Kidney (tissue), 14 donors: ENCODE data around the gene MYH8. TPM values are rescaled to one million over a fixed set of nuclear protein-coding genes. Genes with fewer than 3 reads are reported as not detected.

Experiments
- DNase-seq, 5 donors: peaks; one replicate each; pipeline ENCODE4 v3.0.0-alpha.2; 2013 to 2020
- FAIRE-seq: peaks from 2 replicates; lab custom pipeline; 2012; peaks lifted over from hg19 to GRCh38; lab: Jason Lieb, UNC
- H3K27ac ChIP-seq, 2 donors: one replicate each; pipeline ENCODE4 v1.7.0; 2013; ENCODE audit warnings: low read depth in 2 of 2, low read length in 2 of 2, inconsistent platforms in 1 of 2
- H3K27me3 ChIP-seq: one replicate; pipeline ENCODE4 v1.7.1; 2013; ENCODE audit warnings: low read length, inconsistent platforms; ENCODE audit not compliant: control insufficient read depth, insufficient read depth
- H3K36me3 ChIP-seq, 3 donors: one replicate each; pipeline versions ENCODE4 v1.7.0 to v1.7.1; 2013; ENCODE audit warnings: low read length in 3 of 3, control low read depth in 1 of 3, inconsistent platforms in 1 of 3; ENCODE audit not compliant: insufficient read depth in 3 of 3, control insufficient read depth in 2 of 3
- H3K4me1 ChIP-seq, 3 donors: one replicate each; pipeline versions ENCODE4 v1.7.0 to v1.7.1; 2013; ENCODE audit warnings: low read length in 3 of 3, inconsistent platforms in 1 of 3, low read depth in 1 of 3; ENCODE audit not compliant: control insufficient read depth in 2 of 3, insufficient read depth in 2 of 3
- H3K4me3 ChIP-seq, 3 donors: one replicate each; pipeline versions ENCODE4 v1.7.0 to v1.8.1; 2013; ENCODE audit warnings: low read length in 3 of 3, control low read depth in 1 of 3, inconsistent platforms in 1 of 3
- H3K9ac ChIP-seq, 3 donors: one replicate each; pipeline versions ENCODE4 v1.7.0 to v1.7.1; 2013; ENCODE audit warnings: low read length in 3 of 3, control low read depth in 1 of 3, inconsistent platforms in 1 of 3
- H3K9me3 ChIP-seq, 3 donors: one replicate each; pipeline versions ENCODE4 v1.7.0 to v1.7.1; 2013; ENCODE audit warnings: low read length in 3 of 3, control low read depth in 1 of 3, inconsistent platforms in 1 of 3; ENCODE audit not compliant: control insufficient read depth in 2 of 3, insufficient read depth in 1 of 3
- CTCF ChIP-seq: IDR thresholded peaks from 3 replicates; pipeline ENCODE4 v1.5.1; 2012; ENCODE audit warnings: mild to moderate bottlenecking, moderate library complexity, borderline replicate concordance; ENCODE audit not compliant: insufficient read depth; ENCODE audit errors: extremely low read depth
- intact Hi-C: fragments of 100-400 bp; cut with DNase I; formaldehyde crosslinking; loops from one replicate; pipeline ENCODE4 v1.11.1; 2022
- polyA plus RNA-seq: library from polyadenylated mRNA; stranded (reverse); fragments of 350-450 nt; fragmentation: Illumina TruSeq; extraction: RNeasy Lipid Tissue Mini Kit (QIAGEN cat#74804); gene quantifications from one replicate; pipeline ENCODE4 v1.2.3, GENCODE V29; 2014; ENCODE audit warnings: low read depth, low replicate concordance; ENCODE audit not compliant: insufficient read depth
- total RNA-seq: library from RNA; stranded (reverse); fragmentation: NEBNext Ultra II Directional; extraction: Animal tissue kit (Norgen Biotek cat#: 25700); gene quantifications from one replicate; pipeline ENCODE4 v1.2.1, GENCODE V29; 2021
- donor health status: control.
- donor health status: control.
- donor health status: control.
- donor health status: control.
- donor health status: control.
- donor health status: DM: yes; HTN: yes; CAD: no.
- donor health status: Normal renal cell carcinoma (clear cell type).

The MYH8 gene
- total and polyA plus RNA-seq, 2 donors from 2014 or later = 0.28 to 0.30 TPM

- FAIRE-seq = no peak
Observed at GRCh38 chr17:10429421-10430045, 7.8 kb upstream of the MYH8 start.

GRCh38 chr17:10428781-10429180 is 7.0 kb upstream of the MYH8 start:
- H3K9ac ChIP-seq = no peak overlapping the region
- no peak overlapping the region for H3K4me3 ChIP-seq
- no peak for DNase-seq
- no peak for TF ChIP-seq CTCF
- no peak overlapping the region for H3K27ac ChIP-seq
- intact Hi-C loops = no loop called here
- no peaks in the 10 kb centered on the region for H3K4me1 ChIP-seq
- H3K36me3 ChIP-seq = no peaks in the 10 kb centered on the region
- H3K27me3 ChIP-seq = no peaks in the 10 kb centered on the region
- FAIRE-seq = no peak
- H3K9me3 ChIP-seq = peaks cover 0 to 8% (median 0%) of the 10 kb centered on the region in 3 donors

More at GRCh38 chr17:10429421-10430045, 7.8 kb upstream of the MYH8 start:
- H3K9ac ChIP-seq = no peak overlapping the region
- DNase-seq = peak in 1 of 5 donors; percentile 11
- no peak for TF ChIP-seq CTCF
- H3K4me3 ChIP-seq = no peak overlapping the region
- no peaks in the 10 kb centered on the region for H3K36me3 ChIP-seq
- intact Hi-C loops = no loop called here
- H3K27me3 ChIP-seq = no peaks in the 10 kb centered on the region
- H3K27ac ChIP-seq = no peak overlapping the region
- H3K4me1 ChIP-seq = no peaks in the 10 kb centered on the region
- peaks cover 0 to 8% (median 0%) of the 10 kb centered on the region in 3 donors for H3K9me3 ChIP-seq

GRCh38 chr17:10421211-10421610 is 539 bp downstream of the MYH8 start:
- H3K36me3 ChIP-seq = no peaks in the 10 kb centered on the region
- no peaks in the 10 kb centered on the region for H3K27me3 ChIP-seq
- no peak overlapping the region for H3K4me3 ChIP-seq
- H3K4me1 ChIP-seq = no peaks in the 10 kb centered on the region
- H3K9ac ChIP-seq = no peak overlapping the region
- no peak overlapping the region for H3K27ac ChIP-seq
- no peak for FAIRE-seq
- intact Hi-C loops = no loop called here
- H3K9me3 ChIP-seq = no peaks in the 10 kb centered on the region
- no peak for DNase-seq
- no peak for TF ChIP-seq CTCF
